GM21737 (cell line): ENCODE measurements around the gene MDP1.
"Not testable (repeated sequence)": the region's sequence is repeated elsewhere in the genome, so short reads cannot be mapped to it uniquely, and the experiment has no call there.

Experiments
- ATAC-seq: cut with Tn5 transposase; IDR thresholded peaks from one replicate; pipeline ENCODE4 v1.9.1; 2021; ENCODE audit warnings: mild to moderate bottlenecking, moderate library complexity; ENCODE audit not compliant: unreplicated experiment

MDP1 gene

GRCh38 chr14:24251880-24252288 is 36.0 kb upstream of the MDP1 start:
- no peak for ATAC-seq

DNA sequence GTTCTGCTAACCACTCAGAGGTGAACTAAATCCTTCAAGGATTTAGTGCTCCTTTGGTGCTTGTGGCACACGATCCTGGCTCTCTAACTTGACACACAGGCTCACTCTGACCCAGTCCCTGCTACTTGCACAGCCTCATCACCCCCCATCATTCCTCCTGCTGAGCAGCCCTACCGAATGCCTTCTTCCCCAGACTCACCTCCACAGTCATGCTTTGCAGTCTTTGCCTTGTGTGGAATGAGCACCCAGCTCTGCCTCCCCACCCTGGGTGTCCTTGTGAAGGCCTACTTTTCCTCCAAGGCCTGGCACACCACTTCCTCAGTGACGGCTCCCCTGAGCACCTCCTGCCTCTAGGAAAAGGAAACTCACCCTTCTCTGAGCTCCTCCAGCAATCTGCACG is 34.5 kb upstream of the MDP1 start:
- ATAC-seq = no peak

DNA sequence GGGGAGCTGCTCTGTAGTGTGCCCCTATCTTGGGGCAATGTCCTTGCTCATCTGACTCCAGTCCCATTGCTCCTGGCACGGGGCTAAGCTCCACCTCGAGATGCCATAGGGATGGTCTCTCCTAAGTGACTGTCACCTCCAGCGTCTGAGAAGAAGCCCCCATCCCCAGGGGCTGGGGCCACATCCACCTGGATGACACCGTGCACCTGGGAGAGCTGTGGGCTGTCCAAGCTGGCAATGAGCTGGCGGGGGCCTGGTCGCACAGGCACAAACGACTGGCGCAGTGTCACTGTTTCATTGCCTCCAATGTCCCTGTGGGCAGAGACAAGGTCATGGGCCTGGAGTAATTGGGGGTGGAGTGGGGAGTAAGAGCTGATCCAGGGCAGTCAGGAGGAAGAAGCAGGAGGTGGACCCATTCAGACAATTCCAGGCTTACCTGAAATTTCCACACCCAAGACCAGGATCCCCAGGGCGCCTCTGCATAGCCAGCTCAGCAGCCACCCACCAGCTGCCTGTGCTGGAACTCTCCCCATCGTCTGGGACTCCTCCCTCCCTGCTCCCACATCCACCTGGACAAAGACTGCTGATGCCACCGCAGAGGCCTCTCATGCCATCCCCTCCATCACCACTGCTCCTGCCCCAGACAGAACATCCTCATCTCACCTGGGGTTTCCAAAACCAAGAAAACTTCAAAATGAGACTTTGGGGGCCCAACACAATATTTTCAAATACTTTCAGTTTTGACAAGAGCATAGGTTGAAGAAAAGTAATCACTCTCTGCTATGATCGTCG is 33.6 kb upstream of the MDP1 start:
- no peak for ATAC-seq

GRCh38 chr14:24247422-24247821 is 31.6 kb upstream of the MDP1 start:
- ATAC-seq = no peak

DNA sequence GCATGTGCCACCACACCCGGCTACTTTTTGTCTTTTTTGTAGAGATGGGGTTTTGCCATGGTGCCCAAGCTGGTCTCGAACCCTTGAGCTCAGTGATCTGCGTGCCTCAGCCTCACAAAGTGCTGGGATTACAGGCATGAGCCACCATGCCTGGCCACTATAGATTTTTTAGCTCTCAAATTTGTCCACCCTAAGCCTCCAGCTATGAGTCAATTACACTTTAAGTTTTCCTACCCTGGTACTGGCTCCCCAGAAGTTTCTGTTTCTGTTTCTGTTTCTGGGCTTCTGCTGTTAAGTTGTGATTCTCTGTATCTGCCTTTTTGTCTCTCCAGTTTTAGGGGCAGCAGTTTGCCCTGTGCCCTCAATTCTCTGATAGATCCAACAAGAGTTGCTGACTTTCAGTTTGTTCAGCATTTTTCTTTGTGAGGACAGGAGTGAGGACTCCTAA is 30.9 kb upstream of the MDP1 start:
- no peak for ATAC-seq

DNA sequence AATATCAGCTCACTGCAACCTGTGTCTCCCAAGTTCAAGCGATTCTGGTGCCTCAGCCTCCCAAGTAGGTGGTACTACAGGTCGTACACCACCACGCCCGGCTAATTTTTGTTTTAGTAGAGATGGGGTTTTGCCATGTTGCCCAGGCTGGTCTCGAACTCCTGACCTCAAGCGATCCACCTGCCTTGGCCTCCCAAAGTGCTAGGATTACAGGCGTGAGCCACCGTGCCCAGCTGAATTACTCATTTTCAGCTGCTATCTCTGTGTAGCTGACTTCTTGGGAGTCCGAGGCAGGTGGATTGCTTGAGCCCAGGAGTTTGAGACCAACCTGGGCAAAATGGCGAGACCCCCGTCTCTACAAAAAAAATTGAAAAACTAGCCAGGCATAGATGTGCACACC is 29.5 kb upstream of the MDP1 start:
- not testable (repeated sequence) for ATAC-seq

DNA sequence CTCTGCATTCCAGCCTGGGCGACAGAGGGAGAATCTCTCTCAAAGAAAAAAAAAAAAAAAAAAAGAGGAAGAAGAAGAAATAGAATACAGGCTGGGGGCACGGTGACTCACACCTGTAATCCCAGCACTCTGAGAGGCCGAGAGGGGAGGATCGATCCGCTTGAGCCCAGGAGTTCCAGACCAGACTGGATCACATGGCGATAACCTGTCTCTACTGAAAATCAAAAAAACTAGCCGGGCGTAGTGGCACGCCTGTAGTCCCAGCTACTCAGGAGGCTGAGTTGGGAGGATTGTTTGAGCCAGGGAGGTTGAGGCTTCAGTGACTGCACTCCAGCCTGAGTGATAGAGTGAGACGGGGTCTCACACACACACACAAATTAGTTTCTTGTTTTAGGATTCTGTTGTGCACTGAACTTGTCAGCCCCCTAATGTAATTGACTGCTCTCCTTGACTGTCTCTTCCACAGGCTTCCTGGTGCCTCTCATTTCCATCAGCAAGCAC is 27.5 kb upstream of the MDP1 start:
- no peak for ATAC-seq

DNA sequence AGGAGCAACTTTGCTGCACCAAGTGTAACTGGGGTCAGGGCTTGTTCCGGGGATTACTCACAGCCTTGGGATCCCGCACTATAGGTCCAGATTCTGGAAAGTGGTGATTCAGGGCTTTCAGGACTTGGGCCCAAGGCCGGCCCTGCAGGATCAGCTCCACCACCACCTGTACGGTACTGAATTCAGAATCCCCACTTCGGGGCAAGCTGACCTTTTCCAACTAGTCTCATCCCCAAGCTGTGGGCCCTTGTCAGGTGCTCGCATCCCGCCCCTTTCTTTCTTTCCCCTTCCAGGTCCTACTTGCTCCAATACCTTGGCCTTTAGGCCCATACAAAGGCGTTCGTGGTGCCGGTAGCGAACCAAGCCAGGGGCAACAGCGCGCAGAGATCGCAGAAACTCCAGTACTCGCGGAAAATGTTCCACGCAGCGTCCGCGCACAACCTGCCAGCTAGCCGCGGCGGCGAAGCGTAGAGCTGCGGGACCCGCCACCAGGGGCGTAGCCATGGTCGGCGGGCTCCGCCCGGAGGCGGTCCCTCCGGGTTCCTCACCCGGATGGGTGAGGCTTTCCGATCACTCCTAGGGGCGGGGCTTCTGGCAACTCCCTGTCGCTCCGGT is 26.1 kb upstream of the MDP1 start:
- ATAC-seq = peak; percentile 77

DNA sequence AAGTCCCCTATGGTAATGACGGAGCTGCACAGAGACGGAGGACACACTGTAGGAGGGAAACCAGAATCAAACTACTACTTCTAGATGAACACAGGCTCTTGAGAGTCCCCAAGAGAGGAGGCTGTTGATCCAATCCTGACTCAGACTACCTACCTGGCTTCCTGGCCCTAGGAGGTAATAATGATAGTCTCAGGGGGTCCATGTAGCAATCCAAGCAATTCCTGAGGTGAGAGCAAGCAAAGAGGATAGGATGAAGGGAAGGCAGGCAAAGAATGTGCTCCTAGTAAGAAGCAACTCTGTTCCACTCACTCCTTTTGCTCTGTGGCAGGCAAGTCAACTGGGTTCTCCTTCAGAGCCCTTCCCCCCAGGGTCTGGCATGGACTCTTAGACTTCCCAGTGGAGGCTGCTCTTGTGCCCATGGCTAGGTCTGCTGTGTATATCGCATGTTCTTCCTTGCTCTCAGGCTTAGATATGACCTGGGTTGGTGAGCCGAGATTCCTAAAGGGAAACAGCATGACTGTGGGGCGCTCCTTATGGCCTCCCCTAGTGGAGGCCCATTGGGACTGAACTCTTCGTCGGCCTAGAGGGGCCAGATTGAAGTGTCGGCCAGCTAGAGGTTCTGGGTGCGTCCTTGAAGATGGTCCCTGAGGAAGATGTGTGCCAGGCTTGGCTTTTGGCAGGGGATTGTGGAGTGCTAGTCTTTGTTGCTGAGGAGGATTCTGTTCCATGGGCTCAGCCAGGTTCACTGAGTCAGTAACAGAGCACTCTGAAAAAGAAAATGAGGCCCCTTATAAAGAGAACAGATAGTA is 24.4 kb upstream of the MDP1 start:
- ATAC-seq = no peak

DNA sequence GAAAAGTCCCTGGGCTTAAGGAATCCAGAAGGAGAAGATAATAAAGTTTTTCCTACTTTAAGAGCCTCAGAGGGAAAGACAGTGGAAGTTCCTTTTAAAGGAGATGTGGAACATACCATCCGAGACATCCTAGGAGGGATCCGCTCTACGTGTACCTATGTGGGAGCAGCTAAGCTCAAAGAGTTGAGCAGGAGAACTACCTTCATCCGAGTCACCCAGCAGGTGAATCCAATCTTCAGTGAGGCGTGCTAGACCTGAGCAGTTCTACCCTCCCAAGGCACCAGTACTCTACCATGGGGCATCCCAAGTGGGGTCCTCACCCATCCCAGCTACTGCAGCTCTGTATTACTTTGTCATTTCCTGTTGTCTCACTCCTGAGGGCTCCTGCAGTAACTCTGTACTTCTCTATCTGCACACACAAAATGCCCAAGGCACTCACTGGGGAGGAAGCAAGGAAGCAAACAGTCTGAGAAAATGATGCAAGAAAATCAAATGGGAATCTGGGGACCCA is 22.7 kb upstream of the MDP1 start:
- no peak for ATAC-seq

DNA sequence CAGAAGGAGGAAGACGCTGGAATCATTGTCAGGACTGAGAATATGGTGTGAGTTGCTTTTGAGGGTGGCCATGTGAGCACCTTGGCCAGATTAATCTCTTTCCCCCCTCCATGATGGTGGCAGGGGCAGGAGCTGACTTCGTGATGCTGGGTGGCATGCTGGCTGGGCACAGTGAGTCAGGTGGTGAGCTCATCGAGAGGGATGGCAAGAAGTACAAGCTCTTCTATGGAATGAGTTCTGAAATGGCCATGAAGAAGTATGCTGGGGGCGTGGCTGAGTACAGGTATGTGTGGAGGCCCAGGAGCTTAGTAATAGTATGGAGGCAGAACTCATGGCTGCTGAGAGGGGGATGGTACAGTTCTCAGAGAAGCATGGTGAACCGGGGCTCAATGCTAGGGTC is 22.3 kb upstream of the MDP1 start:
- ATAC-seq = no peak

- no peak for ATAC-seq
Measured at GRCh38 chr14:24237463-24237955, 21.6 kb upstream of the MDP1 start.

GRCh38 chr14:24236689-24237462 is 21.0 kb upstream of the MDP1 start:
- no peak for ATAC-seq

GRCh38 chr14:24235804-24236688 is 20.2 kb upstream of the MDP1 start:
- ATAC-seq = no peak

DNA sequence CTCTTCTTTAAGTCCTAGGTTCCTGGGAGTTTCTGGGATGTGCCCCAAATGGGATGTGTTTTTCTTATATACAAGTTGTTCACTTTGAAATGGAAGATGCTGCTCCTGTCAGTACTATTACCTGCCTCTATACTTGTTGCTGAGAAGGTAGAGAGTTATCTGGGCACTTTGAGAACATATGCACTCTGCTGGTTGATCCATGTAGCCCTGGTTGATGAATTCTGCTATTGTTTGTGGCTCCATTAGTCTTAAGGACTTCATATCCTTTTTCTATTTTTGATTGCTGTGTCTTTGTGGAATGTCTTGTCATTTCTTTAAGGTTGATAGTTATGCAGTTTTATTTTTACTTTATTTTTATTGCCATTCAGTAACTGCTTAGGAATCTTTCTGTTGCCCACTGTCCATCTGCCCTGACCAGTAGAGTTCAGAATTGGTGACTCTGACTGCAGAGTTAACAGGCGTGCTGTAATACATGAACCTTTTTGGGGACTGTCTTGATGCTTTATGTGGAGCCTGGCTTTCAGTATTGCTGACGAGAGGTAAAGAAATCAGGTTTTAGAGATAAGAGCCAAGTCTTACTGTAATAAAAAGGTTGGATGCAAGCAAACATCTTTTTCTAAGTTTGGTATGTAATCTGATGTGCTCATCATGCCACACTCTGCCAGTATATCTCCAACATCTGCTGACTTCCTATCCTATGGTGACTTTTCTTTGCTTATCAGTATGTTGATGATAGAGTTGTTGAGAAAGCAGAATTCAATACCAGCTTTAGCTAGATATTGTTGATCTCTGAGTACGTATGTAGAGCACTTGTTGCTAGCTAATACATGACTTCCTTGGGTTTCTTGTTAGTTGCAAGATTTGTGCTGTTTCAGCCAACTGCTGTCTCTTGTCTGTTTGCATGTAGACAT is 18.5 kb upstream of the MDP1 start:
- no peak for ATAC-seq

DNA sequence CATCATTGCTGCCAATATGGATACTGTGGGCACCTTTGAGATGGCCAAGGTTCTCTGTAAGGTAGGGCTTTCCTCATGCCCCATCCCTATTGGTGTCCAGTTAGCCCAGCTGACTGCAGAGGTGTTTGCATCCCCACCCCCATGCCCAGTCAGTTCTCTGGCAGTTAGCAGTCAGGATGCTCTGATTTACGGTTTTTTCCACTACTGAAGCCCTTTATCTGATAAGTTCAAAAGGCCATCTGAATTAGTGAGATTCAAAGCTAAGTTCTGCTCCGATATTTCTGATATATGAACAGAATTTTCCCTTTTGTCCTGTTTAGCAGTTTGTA is 17.6 kb upstream of the MDP1 start:
- no peak for ATAC-seq

- ATAC-seq = peak; percentile 37
Measured at GRCh38 chr14:24232645-24233537, 17.0 kb upstream of the MDP1 start, which contains the start of gene GMPR2. Gene GMPR2, plus strand, starts transcription at chr14:24232929. Its CDS starts 325 bp downstream, at chr14:24233254.
